NCI-H1417 (cell line): ENCODE measurements around the gene ASB1.
A peak's percentile ranks its signal among the peaks of the same experiment; 100 is the strongest.

Source experiments
- DNase-seq, 3 experiments: peaks; one replicate each; lab custom pipeline; 2025; lab: John Stamatoyannopoulos, UW

Gene ASB1

GRCh38 chr2:238426568-238427434 lies at the start of gene ASB1:
TSS of gene ASB1 (plus strand) at chr2:238426927. CDS start at chr2:238427071, 144 bp downstream.
- DNase-seq: peak; percentile 78 to 85 (median 84)

GRCh38 chr2:238378230-238379095 lies 48.3 kb upstream of the ASB1 start:
- peak in 1 of 3 experiments; percentile 20 for DNase-seq

- peak in 1 of 3 experiments; percentile 42 for DNase-seq
Measured at GRCh38 chr2:238379096-238379810, 47.5 kb upstream of the ASB1 start.

GRCh38 chr2:238380336-238380735 lies 46.4 kb upstream of the ASB1 start:
- DNase-seq: no peak

GRCh38 chr2:238380785-238381184 lies 45.9 kb upstream of the ASB1 start:
- peak in 1 of 3 experiments; percentile 50 for DNase-seq

GRCh38 chr2:238381341-238382115 lies 45.2 kb upstream of the ASB1 start:
- DNase-seq: no peak

- DNase-seq: no peak
Measured at GRCh38 chr2:238382381-238382781, 44.3 kb upstream of the ASB1 start.

GRCh38 chr2:238383135-238383534 lies 43.6 kb upstream of the ASB1 start:
- DNase-seq: no peak

GRCh38 chr2:238383743-238384380 lies 42.9 kb upstream of the ASB1 start:
- DNase-seq: no peak

- no peak for DNase-seq
Measured at GRCh38 chr2:238387332-238387731, 39.4 kb upstream of the ASB1 start.

GRCh38 chr2:238388794-238389193 lies 37.9 kb upstream of the ASB1 start:
- peak in 2 of 3 experiments; percentile 74 to 93 for DNase-seq

GRCh38 chr2:238389988-238390589 lies 36.6 kb upstream of the ASB1 start:
- peak; percentile 77 to 95 (median 84) for DNase-seq

- peak in 2 of 3 experiments; percentile 62 to 95 for DNase-seq
Measured at GRCh38 chr2:238391042-238391689, 35.6 kb upstream of the ASB1 start.

- DNase-seq: no peak
Measured at GRCh38 chr2:238396663-238397062, 30.1 kb upstream of the ASB1 start.

GRCh38 chr2:238397356-238397755 lies 29.4 kb upstream of the ASB1 start:
- DNase-seq: no peak

- no peak for DNase-seq
Measured at GRCh38 chr2:238398577-238398976, 28.1 kb upstream of the ASB1 start.

GRCh38 chr2:238399094-238399493 lies 27.6 kb upstream of the ASB1 start:
- DNase-seq: no peak

- no peak for DNase-seq
Measured at GRCh38 chr2:238401551-238401950, 25.2 kb upstream of the ASB1 start.

GRCh38 chr2:238403632-238404405 lies 22.9 kb upstream of the ASB1 start:
- DNase-seq: peak; percentile 43 to 93 (median 72)
